Neural progenitor cell (in vitro differentiated cells): ENCODE data around the gene ASIC1. TPM values are rescaled to one million over a fixed set of nuclear protein-coding genes. Genes with fewer than 3 reads are reported as not detected.

Experiments
- DNase-seq: peaks from one replicate; pipeline ENCODE4 v3.0.0-alpha.2; 2016; ENCODE audit warnings: low spot score
- H2AFZ ChIP-seq: fragments of 200-600 bp; sonication (generic); replicated peaks from 2 replicates; pipeline ENCODE4 v1.6.1; 2016; ENCODE audit warnings: antibody characterized with exemption
- H3F3A ChIP-seq: fragments of 200-600 bp; sonication (generic); 2 replicates; pipeline ENCODE4 v1.6.1; 2016; ENCODE audit warnings: antibody characterized with exemption, low read depth
- H3K27ac ChIP-seq: fragments of 200-600 bp; sonication (generic); 2 replicates; pipeline ENCODE4 v1.5.1; 2016; ENCODE audit warnings: mild to moderate bottlenecking
- H3K27me3 ChIP-seq: fragments of 200-600 bp; sonication (generic); 2 replicates; pipeline ENCODE4 v1.6.1; 2016; ENCODE audit warnings: mild to moderate bottlenecking, moderate library complexity
- H3K36me3 ChIP-seq: fragments of 200-600 bp; sonication (generic); 2 replicates; pipeline ENCODE4 v1.5.1; 2016
- H3K4me1 ChIP-seq: fragments of 200-600 bp; sonication (generic); 2 replicates; pipeline ENCODE4 v1.6.1; 2016; ENCODE audit warnings: mixed run types
- H3K4me2 ChIP-seq: fragments of 200-600 bp; sonication (generic); 2 replicates; pipeline ENCODE4 v1.6.1; 2016
- H3K4me3 ChIP-seq: fragments of 200-600 bp; sonication (generic); 2 replicates; pipeline ENCODE4 v1.5.1; 2016
- H3K79me2 ChIP-seq: fragments of 200-600 bp; sonication (generic); 2 replicates; pipeline ENCODE4 v1.6.1; 2016; ENCODE audit warnings: low read depth
- H3K9ac ChIP-seq: fragments of 200-600 bp; sonication (generic); 2 replicates; pipeline ENCODE4 v1.6.1; 2016
- H3K9me3 ChIP-seq: fragments of 200-600 bp; sonication (generic); 2 replicates; pipeline ENCODE4 v1.5.1; 2016; ENCODE audit warnings: low read depth
- H4K20me1 ChIP-seq: fragments of 200-600 bp; sonication (generic); 2 replicates; pipeline ENCODE4 v1.6.1; 2016; ENCODE audit warnings: low read depth
- H3K27ac Mint-ChIP-seq: 3 replicates; pipeline ENCODE4 v1.8.0; 2021; ENCODE audit warnings: mixed read lengths
- H3K27me3 Mint-ChIP-seq: 2 replicates; pipeline ENCODE4 v1.8.0; 2022; ENCODE audit warnings: low read depth, mild to moderate bottlenecking, inconsistent platforms, moderate library complexity, mixed read lengths; ENCODE audit not compliant: insufficient read depth
- H3K36me3 Mint-ChIP-seq: 3 replicates; pipeline ENCODE4 v1.8.0; 2021; ENCODE audit warnings: mixed read lengths
- H3K4me1 Mint-ChIP-seq: 3 replicates; pipeline ENCODE4 v1.8.0; 2021; ENCODE audit warnings: mixed read lengths
- H3K4me3 Mint-ChIP-seq: 3 replicates; pipeline ENCODE4 v1.8.0; 2021; ENCODE audit warnings: mild to moderate bottlenecking, moderate library complexity, mixed read lengths
- H3K9me3 Mint-ChIP-seq: 3 replicates; pipeline ENCODE4 v1.8.0; 2020; ENCODE audit warnings: mixed read lengths
- CTCF ChIP-seq: fragments of 200-600 bp; sonication (generic); IDR thresholded peaks from 2 replicates; pipeline ENCODE4 v1.5.1; 2017; ENCODE audit warnings: antibody characterized with exemption, mild to moderate bottlenecking
- EZH2 ChIP-seq: fragments of 200-600 bp; sonication (generic); IDR thresholded peaks from 2 replicates; pipeline ENCODE4 v1.6.1; 2017; ENCODE audit warnings: antibody characterized with exemption, mild to moderate bottlenecking, moderate library complexity
- EZH2phosphoT487 ChIP-seq: fragments of 200-600 bp; sonication (generic); IDR thresholded peaks from 2 replicates; pipeline ENCODE4 v1.6.1; 2017; ENCODE audit warnings: antibody characterized with exemption
- total RNA-seq: library from RNA; depleted of rRNA; stranded (reverse); fragments of >200 nt; gene quantifications from 2 replicates; pipeline ENCODE4 v1.2.3, GENCODE V29; 2015; ENCODE audit warnings: low replicate concordance

The ASIC1 gene
- total RNA-seq, 1 donor from 2014 or later: 2.5 TPM

GRCh38 chr12:50099302-50100008 lies 42.1 kb downstream of the ASIC1 start:
- Histone ChIP-seq H4K20me1 (peaks cover 19% of the 10 kb centered on the region), H3K9ac (no peak overlapping the region), H3K9me3 (no peaks in the 10 kb centered on the region), H3K27ac (no peak overlapping the region), H3K36me3 (peaks cover 9% of the 10 kb centered on the region), H3K4me3 (no peak overlapping the region), H3K4me2 (no peak overlapping the region), H3K79me2 (no peaks in the 10 kb centered on the region), H2AFZ (no peak overlapping the region), H3K27me3 (no peaks in the 10 kb centered on the region), H3F3A (peaks cover 50% of the 10 kb centered on the region), H3K4me1 (peaks cover 8% of the 10 kb centered on the region)
- no peak for DNase-seq
- Mint-ChIP-seq H3K27ac (no peak overlapping the region), H3K9me3 (no peaks in the 10 kb centered on the region), H3K36me3 (peaks cover 46% of the 10 kb centered on the region), H3K4me1 (peaks cover 6% of the 10 kb centered on the region), H3K4me3 (no peak overlapping the region), H3K27me3 (peaks cover 2% of the 10 kb centered on the region)
- no peak for TF ChIP-seq EZH2
- TF ChIP-seq EZH2phosphoT487: no peak
- TF ChIP-seq CTCF: no peak

- peaks cover 2% of the 10 kb centered on the region for H3K27me3 Mint-ChIP-seq
- H3K9me3 Mint-ChIP-seq: no peaks in the 10 kb centered on the region
- H3K27ac ChIP-seq: peak overlapping the region; percentile 17
- H3K27ac Mint-ChIP-seq: no peak overlapping the region
- H3K27me3 ChIP-seq: no peaks in the 10 kb centered on the region
- no peak overlapping the region for H3K9ac ChIP-seq
- no peak overlapping the region for H3K4me3 ChIP-seq
- H3K36me3 Mint-ChIP-seq: peaks cover 42% of the 10 kb centered on the region
- H3K9me3 ChIP-seq: no peaks in the 10 kb centered on the region
- H3K4me1 Mint-ChIP-seq: peaks cover 14% of the 10 kb centered on the region
- H3K4me2 ChIP-seq: no peak overlapping the region
- peaks cover 8% of the 10 kb centered on the region for H3K4me1 ChIP-seq
- H4K20me1 ChIP-seq: peaks cover 10% of the 10 kb centered on the region
- H2AFZ ChIP-seq: no peak overlapping the region
- DNase-seq: no peak
- peaks cover 6% of the 10 kb centered on the region for H3K36me3 ChIP-seq
- no peak for TF ChIP-seq EZH2phosphoT487
- TF ChIP-seq CTCF: no peak
- TF ChIP-seq EZH2: no peak
- H3K79me2 ChIP-seq: no peaks in the 10 kb centered on the region
- H3F3A ChIP-seq: peaks cover 49% of the 10 kb centered on the region
- no peak overlapping the region for H3K4me3 Mint-ChIP-seq
Measured at GRCh38 chr12:50100561-50100960, 43.2 kb downstream of the ASIC1 start.

GRCh38 chr12:50101663-50102062 lies 44.3 kb downstream of the ASIC1 start:
- Mint-ChIP-seq H3K36me3 (peaks cover 31% of the 10 kb centered on the region), H3K4me3 (no peak overlapping the region), H3K27me3 (peaks cover 2% of the 10 kb centered on the region), H3K4me1 (peaks cover 18% of the 10 kb centered on the region), H3K27ac (no peak overlapping the region), H3K9me3 (no peaks in the 10 kb centered on the region)
- Histone ChIP-seq H3K79me2 (no peaks in the 10 kb centered on the region), H3K27me3 (no peaks in the 10 kb centered on the region), H3K36me3 (peaks cover 4% of the 10 kb centered on the region), H3K4me3 (no peak overlapping the region), H3K9me3 (no peaks in the 10 kb centered on the region), H3K4me2 (no peak overlapping the region), H3F3A (peaks cover 42% of the 10 kb centered on the region), H3K9ac (no peak overlapping the region), H2AFZ (no peak overlapping the region), H3K27ac (peak overlapping the region; percentile 42), H3K4me1 (peaks cover 8% of the 10 kb centered on the region), H4K20me1 (peaks cover 10% of the 10 kb centered on the region)
- no peak for TF ChIP-seq EZH2phosphoT487
- TF ChIP-seq EZH2: no peak
- TF ChIP-seq CTCF: peak; percentile 58
- DNase-seq: peak; percentile 72
